SK-N-SH treated with all-trans-retinoic acid at 6 μM for 48 hours (cell line): Measurements from ENCODE around the gene ZDHHC11B.
"Not testable (repeated sequence)": the region's sequence is repeated elsewhere in the genome, so short reads cannot be mapped to it uniquely, and the experiment has no call there.

Experiments used
- ARNTL ChIP-seq: fragments of 450-650 bp; formaldehyde crosslinking; IDR thresholded peaks from 2 replicates; pipeline ENCODE4 v1.5.0; 2020; ENCODE audit warnings: low read depth, mild to moderate bottlenecking, moderate library complexity, borderline replicate concordance
- CREB5 ChIP-seq: fragments of 250-450 bp; sonication (Bioruptor Pico); IDR thresholded peaks from 2 replicates; pipeline ENCODE4 v1.5.1; 2020; ENCODE audit warnings: low read depth, mild to moderate bottlenecking, moderate library complexity
- CSDC2 ChIP-seq: fragments of 250-450 bp; sonication (Bioruptor Pico); IDR thresholded peaks from 2 replicates; pipeline ENCODE4 v1.5.0; 2020; ENCODE audit warnings: mild to moderate bottlenecking, moderate library complexity
- ISL1 ChIP-seq: fragments of 250-450 bp; sonication (Bioruptor Pico); IDR thresholded peaks from 2 replicates; pipeline ENCODE4 v2.1.2; 2022; ENCODE audit warnings: mild to moderate bottlenecking, moderate library complexity
- OSR1 ChIP-seq: fragments of 250-450 bp; sonication (Bioruptor Pico); IDR thresholded peaks from 2 replicates; pipeline ENCODE4 v1.8.0; 2022; ENCODE audit warnings: moderate library complexity, mild to moderate bottlenecking, inconsistent platforms
- PATZ1 ChIP-seq: fragments of 250-450 bp; sonication (Bioruptor Pico); IDR thresholded peaks from 2 replicates; pipeline ENCODE4 v1.8.0; 2020; ENCODE audit warnings: mild to moderate bottlenecking, moderate library complexity, borderline replicate concordance
- ZFP30 ChIP-seq: fragments of 450-650 bp; formaldehyde crosslinking; IDR thresholded peaks from 2 replicates; pipeline ENCODE4 v1.5.0; 2022; ENCODE audit warnings: mild to moderate bottlenecking, moderate library complexity
- ZNF565 ChIP-seq: fragments of 450-650 bp; formaldehyde crosslinking; conservative IDR thresholded peaks from 2 replicates; pipeline ENCODE4 v1.5.0; 2020; ENCODE audit warnings: low read depth, mild to moderate bottlenecking, moderate library complexity

GRCh38 chr5:774854-775505 lies 9.5 kb downstream of the ZDHHC11B start:
- not testable (repeated sequence) for TF ChIP-seq ISL1 (CRISPR knock-in tag); CREB5 (CRISPR knock-in tag); CSDC2 (CRISPR knock-in tag); PATZ1 (CRISPR knock-in tag); OSR1 (CRISPR knock-in tag); ZFP30; ZNF565 (CRISPR knock-in tag); ARNTL (CRISPR knock-in tag)
